ENCODE data around the gene BORCS6. TPM values are rescaled to one million over a fixed set of nuclear protein-coding genes. Genes with fewer than 3 reads are reported as not detected.

The BORCS6 gene
- total RNA-seq, 2 experiments from 2014 or later: 6.1 to 6.4 TPM

GRCh38 chr17:8204761-8205555 is 15.0 kb upstream of the BORCS6 start:
- no peaks in the 10 kb centered on the region for H3K27me3 Mint-ChIP-seq
- no peak for DNase-seq
- H3K27me3 ChIP-seq (ENCODE audit: control insufficient read depth in 1 of 2, insufficient read depth in 2 of 2, low read length in 2 of 2): no peaks in the 10 kb centered on the region
- no peak for TF ChIP-seq CTCF (IDR thresholded peaks at IDR 0.05)
- H3K4me1 ChIP-seq (ENCODE audit: insufficient read depth, low read length): peaks cover 8% of the 10 kb centered on the region
- ChIA-PET POLR2A (interaction anchor here (8.7 kb wide), 1 partner anchor 17 kb away, joined by 109 read pairs; no protein-coding TSS in a partner anchor), CTCF (interaction anchor here (0.5 kb wide), 1 partner anchor 20 kb away, joined by 3 read pairs; no protein-coding TSS in a partner anchor)
- H3K4me3 Mint-ChIP-seq: no peak overlapping the region
- no peak for ATAC-seq (ENCODE audit: poor library complexity)
- no peaks in the 10 kb centered on the region for H3K9me3 Mint-ChIP-seq
- H3K27ac Mint-ChIP-seq: no peak overlapping the region
- H3K27ac ChIP-seq (ENCODE audit: low read depth in 1 of 2, low read length in 2 of 2): no peak overlapping the region
- no peaks in the 10 kb centered on the region for H3K36me3 Mint-ChIP-seq (ENCODE audit: low read depth)
- H3K4me3 ChIP-seq (ENCODE audit: low read length): no peak overlapping the region
- intact Hi-C loops (cut with DNase I, micrococcal nuclease): no loop called here
- no peaks in the 10 kb centered on the region for H3K9me3 ChIP-seq (ENCODE audit: control insufficient read depth in 1 of 2, insufficient read depth in 1 of 2, low read length in 2 of 2)
- no peaks in the 10 kb centered on the region for H3K36me3 ChIP-seq (ENCODE audit: insufficient read depth, low read length)
- peaks cover 7% of the 10 kb centered on the region for H3K4me1 Mint-ChIP-seq (ENCODE audit: low read depth)

GRCh38 chr17:8192070-8192815 is 2.3 kb upstream of the BORCS6 start:
- no peaks in the 10 kb centered on the region for H3K9me3 ChIP-seq (ENCODE audit: control insufficient read depth in 1 of 2, insufficient read depth in 1 of 2, low read length in 2 of 2)
- H3K4me1 ChIP-seq (ENCODE audit: insufficient read depth, low read length): peaks cover 62% of the 10 kb centered on the region
- POLR2A ChIA-PET: interaction anchor here (0.6 to 10.5 kb wide), 11 partner anchors 8 to 103 kb away, joined by 3 to 153 read pairs (median 9); partner anchors contain the start of genes AURKB, CTC1 and SLC25A35
- no peaks in the 10 kb centered on the region for H3K36me3 ChIP-seq (ENCODE audit: insufficient read depth, low read length)
- no peaks in the 10 kb centered on the region for H3K27me3 ChIP-seq (ENCODE audit: control insufficient read depth in 1 of 2, insufficient read depth in 2 of 2, low read length in 2 of 2)
- intact Hi-C loops (cut with DNase I, micrococcal nuclease): loop anchor here in 1 of 2 experiments (5.0 kb wide), 1 partner anchor 95 kb away; the partner anchor contains the start of gene RANGRF
- H3K27ac Mint-ChIP-seq: no peak overlapping the region
- peaks cover 3% of the 10 kb centered on the region for H3K36me3 Mint-ChIP-seq (ENCODE audit: low read depth)
- no peaks in the 10 kb centered on the region for H3K9me3 Mint-ChIP-seq
- ATAC-seq (ENCODE audit: poor library complexity) (peak; percentile 37), DNase-seq (peak in 9 of 14 experiments; percentile 19 to 85 (median 40))
- no peaks in the 10 kb centered on the region for H3K27me3 Mint-ChIP-seq
- CTCF ChIA-PET: interaction anchor here (1.0 to 1.2 kb wide), 3 partner anchors 36 to 98 kb away, joined by 3 to 4 read pairs (median 3); partner anchors contain the start of gene CTC1
- H3K4me1 Mint-ChIP-seq (ENCODE audit: low read depth): peaks cover 16% of the 10 kb centered on the region
- no peak for TF ChIP-seq CTCF (IDR thresholded peaks at IDR 0.05)
- no peak overlapping the region for H3K4me3 Mint-ChIP-seq
- H3K4me3 ChIP-seq (ENCODE audit: low read length): peak overlapping the region; percentile 50
- peak overlapping the region; percentile 22 to 71 for H3K27ac ChIP-seq (ENCODE audit: low read depth in 1 of 2, low read length in 2 of 2)

- Histone ChIP-seq H3K4me3 (ENCODE audit: low read length) (peak overlapping the region; percentile 93), H3K36me3 (ENCODE audit: insufficient read depth, low read length) (no peaks in the 10 kb centered on the region), H3K4me1 (ENCODE audit: insufficient read depth, low read length) (peaks cover 77% of the 10 kb centered on the region), H3K27ac (ENCODE audit: low read depth in 1 of 2, low read length in 2 of 2) (no peak overlapping the region), H3K27me3 (ENCODE audit: control insufficient read depth in 1 of 2, insufficient read depth in 2 of 2, low read length in 2 of 2) (no peaks in the 10 kb centered on the region), H3K9me3 (ENCODE audit: control insufficient read depth in 1 of 2, insufficient read depth in 1 of 2, low read length in 2 of 2) (no peaks in the 10 kb centered on the region)
- ATAC-seq (ENCODE audit: poor library complexity) (no peak), DNase-seq (no peak)
- Mint-ChIP-seq H3K27me3 (no peaks in the 10 kb centered on the region), H3K4me3 (no peak overlapping the region), H3K4me1 (ENCODE audit: low read depth) (peaks cover 12% of the 10 kb centered on the region), H3K9me3 (no peaks in the 10 kb centered on the region), H3K27ac (peak overlapping the region; percentile 85), H3K36me3 (ENCODE audit: low read depth) (peaks cover 3% of the 10 kb centered on the region)
- intact Hi-C loops (cut with DNase I, micrococcal nuclease): loop anchor here (1.0 to 5.0 kb wide), 4 partner anchors 10 to 97 kb away; partner anchors contain the start of gene RANGRF (in 1 of the 2)
- ChIA-PET POLR2A (interaction anchor here (0.6 to 10.5 kb wide), 21 partner anchors 9 to 334 kb away, joined by 3 to 344 read pairs (median 6); partner anchors contain the start of genes ALOXE3, AURKB, CTC1 and HES7), CTCF (interaction anchor here (1.0 to 2.0 kb wide), 4 partner anchors 10 to 110 kb away, joined by 3 to 5 read pairs (median 4); no protein-coding TSS in a partner anchor)
- no peak for TF ChIP-seq CTCF (IDR thresholded peaks at IDR 0.05)
Measured at GRCh38 chr17:8190506-8190905, 526 bp upstream of the BORCS6 start.

Measured in CD4-positive, alpha-beta T cell (primary cell).